ENCODE results near the gene POLR2H. TPM values are rescaled to one million over a fixed set of nuclear protein-coding genes. Genes with fewer than 3 reads are reported as not detected.

POLR2H gene
- 57.8 TPM for total RNA-seq

DNA sequence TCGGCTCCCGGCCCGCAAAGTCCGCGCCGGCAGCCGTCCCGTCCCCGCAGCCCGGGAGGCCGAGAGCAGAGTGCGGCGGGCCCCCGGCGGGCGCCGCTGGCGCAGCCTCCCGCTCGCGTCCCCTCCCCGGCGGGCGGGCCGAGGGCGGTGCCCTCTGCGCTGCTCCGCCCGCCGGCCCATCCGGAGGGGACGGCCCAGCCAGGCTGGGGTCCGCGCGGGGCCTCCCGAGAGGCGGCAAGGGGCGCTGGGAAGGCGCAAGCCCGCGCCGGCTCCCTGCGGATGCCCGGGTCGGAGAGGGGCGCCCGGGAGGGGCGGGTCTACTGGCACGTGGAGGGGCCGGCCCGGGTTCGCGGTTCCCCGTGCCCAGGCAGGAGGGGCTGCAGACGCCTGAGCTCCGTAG lies at the start of gene POLR2H, which contains the start of gene CLCN2:
Gene POLR2H, plus strand, starts transcription at position 179 of the 400 bp plus-strand sequence. CDS start 1,783 bp downstream, outside the sequence.
Gene CLCN2, minus strand, starts transcription at position 74 of the 400 bp plus-strand sequence. CDS start 126 bp downstream, outside the sequence.
- intact Hi-C loops (cut with DNase I): no loop called here

DNA sequence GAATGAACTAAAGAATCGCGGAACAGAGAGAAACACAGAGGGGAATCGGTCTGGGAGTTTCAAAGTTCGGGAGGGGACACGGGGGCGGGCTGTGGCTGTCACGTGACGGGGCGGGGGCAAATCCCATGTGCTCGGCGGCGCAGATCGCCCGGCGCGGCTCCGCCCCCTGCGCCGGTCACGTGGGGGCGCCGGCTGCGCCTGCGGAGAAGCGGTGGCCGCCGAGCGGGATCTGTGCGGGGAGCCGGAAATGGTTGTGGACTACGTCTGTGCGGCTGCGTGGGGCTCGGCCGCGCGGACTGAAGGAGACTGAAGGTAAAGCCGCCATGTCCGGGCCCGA lies 47.2 kb upstream of the POLR2H start, which contains the start of gene EIF4G1:
Gene EIF4G1, plus strand, starts transcription at position 244 of the 337 bp plus-strand sequence. CDS start 1,191 bp downstream, outside the sequence.
- DNase-seq (ENCODE audit: low spot score) (peak; percentile 97), ATAC-seq (peak; percentile 93)
- intact Hi-C loops (cut with DNase I): no loop called here

More for the DNA sequence above, at the start of gene POLR2H, which contains the start of gene CLCN2:
- peak; percentile 31 for ATAC-seq
- DNase-seq (ENCODE audit: low spot score): no peak

- ATAC-seq (peak; percentile 75), DNase-seq (ENCODE audit: low spot score) (peak; percentile 90)
- intact Hi-C loops (cut with DNase I): no loop called here
Measured at GRCh38 chr3:184314700-184315542, 46.6 kb upstream of the POLR2H start.

- DNase-seq (ENCODE audit: low spot score): no peak
- ATAC-seq: no peak
- intact Hi-C loops (cut with DNase I): no loop called here
Measured at GRCh38 chr3:184315543-184315867, 46.0 kb upstream of the POLR2H start.

- ATAC-seq (no peak), DNase-seq (ENCODE audit: low spot score) (no peak)
- intact Hi-C loops (cut with DNase I): no loop called here
Measured at GRCh38 chr3:184315871-184316661, 45.4 kb upstream of the POLR2H start.

DNA sequence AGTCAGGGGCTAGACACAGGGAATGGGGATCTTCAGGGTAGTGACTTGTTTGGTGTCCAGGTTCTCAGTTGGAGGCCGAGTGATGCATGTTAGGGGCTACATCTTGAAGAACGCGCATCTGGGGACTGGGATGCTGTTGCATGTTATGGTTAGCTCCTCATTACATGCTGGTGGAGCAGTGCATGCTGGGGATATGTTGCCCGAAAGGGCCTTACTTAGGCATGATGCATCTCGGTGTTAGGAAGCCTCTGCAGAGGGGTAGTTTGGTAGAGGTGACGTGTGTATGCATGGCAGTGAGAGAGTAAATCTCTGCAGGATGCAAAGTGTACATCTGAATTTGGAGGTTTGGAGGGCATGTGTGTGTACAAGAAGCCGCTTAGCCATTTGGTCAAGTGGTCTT lies 44.7 kb upstream of the POLR2H start:
- ATAC-seq: no peak
- DNase-seq (ENCODE audit: low spot score): no peak
- intact Hi-C loops (cut with DNase I): no loop called here

GRCh38 chr3:184317201-184317600 lies 44.3 kb upstream of the POLR2H start:
- DNase-seq (ENCODE audit: low spot score) (no peak), ATAC-seq (no peak)
- intact Hi-C loops (cut with DNase I): no loop called here

- intact Hi-C loops (cut with DNase I): no loop called here
- peak; percentile 98 for DNase-seq (ENCODE audit: low spot score)
- ATAC-seq: peak; percentile 94
Measured at GRCh38 chr3:184320104-184320445, 41.4 kb upstream of the POLR2H start.

DNA sequence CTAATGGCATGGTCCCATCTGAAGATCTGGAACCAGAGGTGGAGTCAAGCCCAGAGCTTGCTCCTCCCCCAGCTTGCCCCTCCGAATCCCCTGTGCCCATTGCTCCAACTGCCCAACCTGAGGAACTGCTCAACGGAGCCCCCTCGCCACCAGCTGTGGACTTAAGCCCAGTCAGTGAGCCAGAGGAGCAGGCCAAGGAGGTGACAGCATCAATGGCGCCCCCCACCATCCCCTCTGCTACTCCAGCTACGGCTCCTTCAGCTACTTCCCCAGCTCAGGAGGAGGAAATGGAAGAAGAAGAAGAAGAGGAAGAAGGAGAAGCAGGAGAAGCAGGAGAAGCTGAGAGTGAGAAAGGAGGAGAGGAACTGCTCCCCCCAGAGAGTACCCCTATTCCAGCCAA lies 39.8 kb upstream of the POLR2H start:
- DNase-seq (ENCODE audit: low spot score) (no peak), ATAC-seq (no peak)
- intact Hi-C loops (cut with DNase I): no loop called here

DNA sequence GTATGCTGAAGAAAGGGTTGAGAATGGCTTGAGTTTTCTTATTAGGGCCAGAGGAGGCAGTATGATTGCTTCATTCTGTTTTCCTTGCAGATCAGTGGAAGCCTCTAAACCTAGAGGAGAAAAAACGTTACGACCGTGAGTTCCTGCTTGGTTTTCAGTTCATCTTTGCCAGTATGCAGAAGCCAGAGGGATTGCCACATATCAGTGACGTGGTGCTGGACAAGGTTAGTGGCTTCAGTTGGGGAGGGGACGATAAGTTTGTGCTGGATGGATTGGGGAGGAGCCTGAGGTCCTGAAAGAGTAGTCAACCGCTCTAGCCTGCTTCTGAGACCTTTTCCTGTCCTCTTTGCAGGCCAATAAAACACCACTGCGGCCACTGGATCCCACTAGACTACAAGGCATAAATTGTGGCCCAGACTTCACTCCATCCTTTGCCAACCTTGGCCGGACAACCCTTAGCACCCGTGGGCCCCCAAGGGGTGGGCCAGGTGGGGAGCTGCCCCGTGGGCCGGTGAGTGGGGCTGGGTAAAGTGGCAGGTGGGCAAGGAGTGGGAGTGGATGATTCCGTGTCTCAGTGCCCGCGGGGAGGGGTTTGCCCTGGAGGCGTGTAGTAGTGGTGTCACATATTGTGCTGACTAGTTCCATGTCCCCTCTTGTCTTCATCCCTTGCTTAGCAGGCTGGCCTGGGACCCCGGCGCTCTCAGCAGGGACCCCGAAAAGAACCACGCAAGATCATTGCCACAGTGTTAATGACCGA lies 38.6 kb upstream of the POLR2H start:
- no peak for DNase-seq (ENCODE audit: low spot score)
- intact Hi-C loops (cut with DNase I): no loop called here
- ATAC-seq: peak; percentile 68

GRCh38 chr3:184323696-184324095 lies 37.8 kb upstream of the POLR2H start:
- ATAC-seq (peak; percentile 36), DNase-seq (ENCODE audit: low spot score) (no peak)
- intact Hi-C loops (cut with DNase I): no loop called here

GRCh38 chr3:184325269-184325668 lies 36.2 kb upstream of the POLR2H start:
- DNase-seq (ENCODE audit: low spot score): no peak
- ATAC-seq: no peak
- intact Hi-C loops (cut with DNase I): no loop called here

- intact Hi-C loops (cut with DNase I): no loop called here
- DNase-seq (ENCODE audit: low spot score) (no peak), ATAC-seq (no peak)
Measured at GRCh38 chr3:184325715-184326369, 35.7 kb upstream of the POLR2H start.

DNA sequence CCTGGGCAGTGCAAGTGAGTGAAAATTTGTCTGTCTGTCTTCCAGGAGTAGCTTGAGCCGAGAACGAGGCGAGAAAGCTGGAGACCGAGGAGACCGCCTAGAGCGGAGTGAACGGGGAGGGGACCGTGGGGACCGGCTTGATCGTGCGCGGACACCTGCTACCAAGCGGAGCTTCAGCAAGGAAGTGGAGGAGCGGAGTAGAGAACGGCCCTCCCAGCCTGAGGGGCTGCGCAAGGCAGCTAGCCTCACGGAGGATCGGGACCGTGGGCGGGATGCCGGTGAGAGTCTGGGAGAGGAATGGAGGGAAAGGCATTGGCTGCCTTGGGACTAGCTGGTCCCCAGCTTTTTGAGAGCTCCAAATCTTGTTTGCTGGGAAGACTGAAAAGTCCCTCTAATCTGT lies 34.3 kb upstream of the POLR2H start:
- no peak for DNase-seq (ENCODE audit: low spot score)
- no peak for ATAC-seq
- intact Hi-C loops (cut with DNase I): no loop called here

DNA sequence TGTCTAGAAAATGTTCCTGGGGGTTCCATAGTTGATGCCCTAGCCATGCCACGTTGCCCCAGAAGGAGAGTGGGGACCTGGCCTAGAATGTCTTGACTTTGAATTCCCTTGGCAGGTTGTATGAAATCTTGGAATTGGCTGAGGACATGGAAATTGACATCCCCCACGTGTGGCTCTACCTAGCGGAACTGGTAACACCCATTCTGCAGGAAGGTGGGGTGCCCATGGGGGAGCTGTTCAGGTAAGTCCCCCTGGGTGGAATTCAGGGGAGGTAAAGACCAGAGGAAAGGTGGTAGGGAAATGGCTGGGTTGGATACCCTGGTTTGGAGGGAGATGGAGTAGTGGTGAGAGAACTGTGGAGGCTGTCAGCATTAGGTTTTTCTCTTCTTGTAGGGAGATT lies 33.0 kb upstream of the POLR2H start:
- DNase-seq (ENCODE audit: low spot score) (no peak), ATAC-seq (no peak)
- intact Hi-C loops (cut with DNase I): no loop called here

DNA sequence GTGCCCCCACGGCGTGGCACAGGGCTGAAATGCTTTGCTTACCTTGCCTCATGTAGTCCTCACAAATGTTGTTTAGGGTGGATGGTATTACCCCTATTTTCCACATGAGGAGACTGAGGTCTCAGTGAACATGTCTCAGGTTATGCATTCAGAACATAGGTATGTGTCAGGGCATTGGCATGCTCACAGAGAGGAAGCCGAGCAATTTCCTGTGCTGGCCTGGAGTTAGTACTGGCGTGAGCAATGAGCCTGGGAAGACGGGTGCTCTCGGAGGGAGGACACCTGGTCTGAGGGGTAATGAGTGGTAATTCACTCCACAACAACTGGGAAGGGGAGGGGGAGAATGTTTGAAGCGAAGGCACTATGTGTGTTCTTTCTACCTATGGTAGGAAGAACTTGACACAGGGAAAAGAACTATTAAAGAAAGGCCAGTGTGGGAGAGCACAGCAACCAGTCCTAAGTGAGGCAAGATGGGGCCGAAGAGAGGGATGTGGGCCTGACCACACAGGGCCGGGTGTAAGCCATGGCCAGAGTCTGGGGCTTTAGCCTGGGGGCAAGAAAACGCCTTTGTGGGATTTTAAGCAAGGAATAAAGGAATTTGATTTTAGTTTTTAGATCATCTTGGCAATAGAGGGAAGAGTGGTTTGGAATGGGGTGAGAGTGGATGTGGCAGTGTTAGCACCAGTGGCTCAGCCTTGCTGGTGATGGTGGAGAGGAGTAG lies 29.0 kb upstream of the POLR2H start:
- ATAC-seq: no peak
- intact Hi-C loops (cut with DNase I): no loop called here
- DNase-seq (ENCODE audit: low spot score): no peak

DNA sequence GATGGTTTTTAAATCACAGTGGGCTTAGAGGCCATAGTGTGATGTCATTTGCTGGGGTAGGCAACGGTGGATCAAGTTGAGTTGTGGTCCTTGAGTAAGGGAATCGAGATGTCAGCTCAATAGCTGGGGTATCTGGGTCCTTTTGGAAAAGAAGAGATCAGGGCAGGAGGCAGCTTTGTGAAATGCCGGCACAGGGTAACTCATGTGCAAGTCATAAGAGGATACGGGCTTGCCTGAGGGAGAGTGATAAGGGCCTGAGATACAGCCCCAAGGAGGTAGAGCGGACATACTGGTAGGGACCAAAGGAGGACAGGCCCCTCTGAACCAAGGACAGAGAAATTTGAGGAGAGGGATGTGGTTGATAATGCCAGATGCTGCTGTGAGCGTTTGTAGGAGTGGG lies 28.3 kb upstream of the POLR2H start:
- no peak for DNase-seq (ENCODE audit: low spot score)
- no peak for ATAC-seq
- intact Hi-C loops (cut with DNase I): no loop called here

DNA sequence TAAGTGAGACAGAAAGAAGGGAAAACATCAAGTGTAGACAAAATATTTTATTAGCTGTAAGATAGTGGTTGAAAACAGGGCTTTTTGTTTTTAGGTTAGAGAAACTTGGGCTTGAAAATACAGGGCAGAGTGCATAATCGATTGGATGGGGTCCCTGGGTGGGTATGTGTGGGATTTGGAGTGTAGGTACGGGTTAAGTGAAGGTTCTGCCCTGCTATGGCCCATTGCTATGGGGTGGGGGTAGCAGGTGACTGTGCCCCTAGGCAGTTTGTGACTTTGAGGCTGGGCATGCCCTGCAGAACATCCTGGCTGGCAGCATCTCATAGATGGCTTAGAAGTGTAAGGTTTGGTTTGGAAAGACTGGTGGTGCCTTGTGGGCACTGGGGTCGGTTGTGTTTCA lies 27.8 kb upstream of the POLR2H start:
- ATAC-seq (no peak), DNase-seq (ENCODE audit: low spot score) (no peak)
- intact Hi-C loops (cut with DNase I): no loop called here

Data from sciatic nerve (tissue), 2 donors.